Measurements from ENCODE around the gene GTSE1.

GTSE1 gene

GRCh38 chr22:46365166-46365624 lies 68.5 kb downstream of the GTSE1 start:
- TF ChIP-seq CTCF (IDR thresholded peaks at IDR 0.05; ENCODE audit: insufficient read depth, low read depth, low read length, missing control alignments): no peak
- no peak for DNase-seq (ENCODE audit: low read depth)
- H3K4me3 ChIP-seq (ENCODE audit: low read depth, low read length): no peak overlapping the region

- no peak for TF ChIP-seq CTCF (IDR thresholded peaks at IDR 0.05; ENCODE audit: insufficient read depth, low read depth, low read length, missing control alignments)
- H3K4me3 ChIP-seq (ENCODE audit: low read depth, low read length): no peak overlapping the region
- no peak for DNase-seq (ENCODE audit: low read depth)
Observed at GRCh38 chr22:46366327-46366731, 69.7 kb downstream of the GTSE1 start.

GRCh38 chr22:46366801-46367706 lies 70.4 kb downstream of the GTSE1 start:
- peak; percentile 25 for DNase-seq (ENCODE audit: low read depth)
- TF ChIP-seq CTCF (IDR thresholded peaks at IDR 0.05; ENCODE audit: insufficient read depth, low read depth, low read length, missing control alignments): no peak
- H3K4me3 ChIP-seq (ENCODE audit: low read depth, low read length): no peak overlapping the region

- DNase-seq (ENCODE audit: low read depth): peak; percentile 72
- TF ChIP-seq CTCF (IDR thresholded peaks at IDR 0.05; ENCODE audit: insufficient read depth, low read depth, low read length, missing control alignments): peak; percentile 99
- H3K4me3 ChIP-seq (ENCODE audit: low read depth, low read length): no peak overlapping the region
Observed at GRCh38 chr22:46367707-46368191, 71.1 kb downstream of the GTSE1 start.

- no peak for TF ChIP-seq CTCF (IDR thresholded peaks at IDR 0.05; ENCODE audit: insufficient read depth, low read depth, low read length, missing control alignments)
- no peak for DNase-seq (ENCODE audit: low read depth)
- H3K4me3 ChIP-seq (ENCODE audit: low read depth, low read length): no peak overlapping the region
Observed at GRCh38 chr22:46368422-46368821, 71.8 kb downstream of the GTSE1 start.

GRCh38 chr22:46368871-46369715 lies 72.4 kb downstream of the GTSE1 start:
- no peak for TF ChIP-seq CTCF (IDR thresholded peaks at IDR 0.05; ENCODE audit: insufficient read depth, low read depth, low read length, missing control alignments)
- no peak for DNase-seq (ENCODE audit: low read depth)

More at GRCh38 chr22:46368871-46369715, 72.4 kb downstream of the GTSE1 start:
- H3K4me3 ChIP-seq (ENCODE audit: low read depth, low read length): no peak overlapping the region
